ENCODE measurements around the gene BGN.

GRCh38 chrX:153525451-153525850 is 30.7 kb downstream of the BGN start:
- TF ChIP-seq, protein P1, sequence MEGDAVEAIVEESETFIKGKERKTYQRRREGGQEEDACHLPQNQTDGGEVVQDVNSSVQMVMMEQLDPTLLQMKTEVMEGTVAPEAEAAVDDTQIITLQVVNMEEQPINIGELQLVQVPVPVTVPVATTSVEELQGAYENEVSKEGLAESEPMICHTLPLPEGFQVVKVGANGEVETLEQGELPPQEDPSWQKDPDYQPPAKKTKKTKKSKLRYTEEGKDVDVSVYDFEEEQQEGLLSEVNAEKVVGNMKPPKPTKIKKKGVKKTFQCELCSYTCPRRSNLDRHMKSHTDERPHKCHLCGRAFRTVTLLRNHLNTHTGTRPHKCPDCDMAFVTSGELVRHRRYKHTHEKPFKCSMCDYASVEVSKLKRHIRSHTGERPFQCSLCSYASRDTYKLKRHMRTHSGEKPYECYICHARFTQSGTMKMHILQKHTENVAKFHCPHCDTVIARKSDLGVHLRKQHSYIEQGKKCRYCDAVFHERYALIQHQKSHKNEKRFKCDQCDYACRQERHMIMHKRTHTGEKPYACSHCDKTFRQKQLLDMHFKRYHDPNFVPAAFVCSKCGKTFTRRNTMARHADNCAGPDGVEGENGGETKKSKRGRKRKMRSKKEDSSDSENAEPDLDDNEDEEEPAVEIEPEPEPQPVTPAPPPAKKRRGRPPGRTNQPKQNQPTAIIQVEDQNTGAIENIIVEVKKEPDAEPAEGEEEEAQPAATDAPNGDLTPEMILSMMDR (IDR thresholded peaks at IDR 0.05; ENCODE audit: insufficient read depth, low read depth, low read length): no peak
- no peak for TF ChIP-seq EZH2 (IDR thresholded peaks at IDR 0.05; ENCODE audit: insufficient read depth, low read length)

Measured in astrocyte (in vitro differentiated cells and primary cell).